ENCODE measurements around the gene PTPN14. TPM values are rescaled to one million over a fixed set of nuclear protein-coding genes. Genes with fewer than 3 reads are reported as not detected.

Gene PTPN14
- total RNA-seq, 1 donor from 2014 or later, result 24.6 TPM

GRCh38 chr1:214541693-214542092, 9.7 kb downstream of the PTPN14 start:
- TF ChIP-seq CTCF (conservative IDR thresholded peaks at IDR 0.05; ENCODE audit: low read depth, low read length), result no peak
- H3K4me3 ChIP-seq (ENCODE audit: low read depth, low read length), result no peak overlapping the region
- DNase-seq (ENCODE audit: low read depth), result no peak

GRCh38 chr1:214541206-214541605, 10.2 kb downstream of the PTPN14 start:
- TF ChIP-seq CTCF (conservative IDR thresholded peaks at IDR 0.05; ENCODE audit: low read depth, low read length), result no peak
- H3K4me3 ChIP-seq (ENCODE audit: low read depth, low read length), result no peak overlapping the region
- no peak for DNase-seq (ENCODE audit: low read depth)

GRCh38 chr1:214540324-214540723, 11.1 kb downstream of the PTPN14 start:
- H3K4me3 ChIP-seq (ENCODE audit: low read depth, low read length), result no peak overlapping the region
- TF ChIP-seq CTCF (conservative IDR thresholded peaks at IDR 0.05; ENCODE audit: low read depth, low read length), result no peak
- DNase-seq (ENCODE audit: low read depth), result no peak

- H3K4me3 ChIP-seq (ENCODE audit: low read depth, low read length), result no peak overlapping the region
- DNase-seq (ENCODE audit: low read depth), result no peak
- no peak for TF ChIP-seq CTCF (conservative IDR thresholded peaks at IDR 0.05; ENCODE audit: low read depth, low read length)
These were observed 12.9 kb downstream of the PTPN14 start for GRCh38 chr1:214538496-214538895.

GRCh38 chr1:214537872-214538473, 13.4 kb downstream of the PTPN14 start:
- DNase-seq (ENCODE audit: low read depth), result no peak
- no peak for TF ChIP-seq CTCF (conservative IDR thresholded peaks at IDR 0.05; ENCODE audit: low read depth, low read length)
- H3K4me3 ChIP-seq (ENCODE audit: low read depth, low read length), result no peak overlapping the region

- TF ChIP-seq CTCF (conservative IDR thresholded peaks at IDR 0.05; ENCODE audit: low read depth, low read length), result no peak
- H3K4me3 ChIP-seq (ENCODE audit: low read depth, low read length), result no peak overlapping the region
- DNase-seq (ENCODE audit: low read depth), result no peak
These were observed 14.2 kb downstream of the PTPN14 start for GRCh38 chr1:214537219-214537618.

GRCh38 chr1:214532070-214532469, 19.3 kb downstream of the PTPN14 start:
- no peak for TF ChIP-seq CTCF (conservative IDR thresholded peaks at IDR 0.05; ENCODE audit: low read depth, low read length)
- DNase-seq (ENCODE audit: low read depth), result no peak
- H3K4me3 ChIP-seq (ENCODE audit: low read depth, low read length), result no peak overlapping the region

Data from epithelial cell of proximal tubule (primary cell).